ENCODE results near the gene CD59. TPM values are rescaled to one million over a fixed set of nuclear protein-coding genes. Genes with fewer than 3 reads are reported as not detected.

The CD59 gene
- total RNA-seq, 1 experiment from 2014 or later = 597 TPM

DNA sequence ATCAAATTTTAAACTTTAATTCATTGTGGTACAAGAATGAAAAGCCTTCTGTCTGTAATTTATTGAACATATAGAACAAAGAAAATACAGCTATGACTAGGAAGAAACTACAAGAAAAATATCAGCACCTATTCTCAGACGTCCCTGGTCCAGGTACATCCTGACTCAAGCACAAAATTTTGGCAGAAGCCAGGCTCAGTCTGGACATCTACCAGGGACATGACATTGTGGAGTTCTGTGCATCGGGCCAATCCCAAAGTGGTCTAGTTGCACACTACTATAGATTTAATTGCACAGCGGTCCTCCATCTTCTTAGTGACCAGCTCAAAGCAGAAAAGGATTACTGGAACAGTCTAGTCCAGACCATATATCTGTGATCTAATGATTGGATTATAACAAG lies 15.7 kb upstream of the CD59 start:
- Mint-ChIP-seq H3K27ac (ENCODE audit: low read depth, unreplicated experiment) (no peak overlapping the region), H3K9me3 (ENCODE audit: unreplicated experiment) (no peaks in the 10 kb centered on the region), H3K4me1 (ENCODE audit: insufficient read depth, unreplicated experiment) (no peaks in the 10 kb centered on the region), H3K4me3 (ENCODE audit: unreplicated experiment) (no peak overlapping the region), H3K27me3 (ENCODE audit: insufficient read depth, unreplicated experiment) (no peaks in the 10 kb centered on the region), H3K36me3 (ENCODE audit: insufficient read depth, unreplicated experiment) (peaks cover 70% of the 10 kb centered on the region)
- ChIA-PET CTCF (interaction anchor here (0.8 kb wide), 1 partner anchor 10 kb away, joined by 3 read pairs; no protein-coding TSS in a partner anchor), POLR2A (interaction anchor here (0.7 to 1.7 kb wide), 2 partner anchors 15 to 588 kb away, joined by 3 to 8 read pairs; partner anchors contain the start of gene CD59)
- no TSS peak for BruUV-seq (replicated peaks)
- intact Hi-C loops (cut with micrococcal nuclease) = no loop called here
- no peak for TF ChIP-seq CTCF (IDR thresholded peaks at IDR 0.05; ENCODE audit: unreplicated experiment)
- no peak for DNase-seq (ENCODE audit: unreplicated experiment)

DNA sequence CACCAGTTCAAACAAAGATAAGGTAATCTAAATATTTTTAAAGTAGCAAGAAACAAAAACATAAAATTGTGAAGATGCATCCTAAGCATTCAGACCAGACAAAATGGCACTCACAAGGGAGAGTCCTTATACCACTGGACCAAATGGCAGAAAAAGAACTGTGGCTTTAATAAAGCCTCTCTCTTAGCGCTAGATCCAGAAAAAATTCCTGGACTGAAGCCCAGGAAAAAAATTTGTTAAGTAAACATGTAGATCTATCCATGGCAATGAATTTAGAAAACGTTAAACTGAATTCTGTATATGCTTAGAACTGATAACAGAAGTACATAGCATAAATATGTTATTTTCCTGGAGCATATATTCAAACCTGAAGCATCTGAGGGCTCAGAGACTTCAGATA lies 11.8 kb upstream of the CD59 start:
- no peak for TF ChIP-seq CTCF (IDR thresholded peaks at IDR 0.05; ENCODE audit: unreplicated experiment)
- Mint-ChIP-seq H3K27me3 (ENCODE audit: insufficient read depth, unreplicated experiment) (no peaks in the 10 kb centered on the region), H3K4me1 (ENCODE audit: insufficient read depth, unreplicated experiment) (no peaks in the 10 kb centered on the region), H3K4me3 (ENCODE audit: unreplicated experiment) (no peak overlapping the region), H3K27ac (ENCODE audit: low read depth, unreplicated experiment) (no peak overlapping the region), H3K9me3 (ENCODE audit: unreplicated experiment) (no peaks in the 10 kb centered on the region), H3K36me3 (ENCODE audit: insufficient read depth, unreplicated experiment) (peaks cover 69% of the 10 kb centered on the region)
- BruUV-seq (replicated peaks) = no TSS peak
- no peak for DNase-seq (ENCODE audit: unreplicated experiment)
- POLR2A ChIA-PET = interaction anchor here (0.7 to 1.1 kb wide), 2 partner anchors 32 to 61 kb away, joined by 3 read pairs; no protein-coding TSS in a partner anchor
- CTCF ChIA-PET = no interaction called here
- intact Hi-C loops (cut with micrococcal nuclease) = no loop called here

GRCh38 chr11:33743291-33743690 lies 7.1 kb upstream of the CD59 start:
- Mint-ChIP-seq H3K27me3 (ENCODE audit: insufficient read depth, unreplicated experiment) (no peaks in the 10 kb centered on the region), H3K9me3 (ENCODE audit: unreplicated experiment) (no peaks in the 10 kb centered on the region), H3K36me3 (ENCODE audit: insufficient read depth, unreplicated experiment) (peaks cover 42% of the 10 kb centered on the region), H3K4me3 (ENCODE audit: unreplicated experiment) (no peak overlapping the region), H3K27ac (ENCODE audit: low read depth, unreplicated experiment) (no peak overlapping the region), H3K4me1 (ENCODE audit: insufficient read depth, unreplicated experiment) (peaks cover 5% of the 10 kb centered on the region)
- BruUV-seq (replicated peaks) = no TSS peak
- ChIA-PET POLR2A (interaction anchor here (0.8 to 11.3 kb wide), 6 partner anchors 12 to 380 kb away, joined by 3 to 409 read pairs (median 5); partner anchors contain the start of gene C11orf91), CTCF (interaction anchor here (0.7 to 4.4 kb wide), 21 partner anchors 9 to 397 kb away, joined by 3 to 85 read pairs (median 7); partner anchors contain the start of genes C11orf91 and KIAA1549L)
- TF ChIP-seq CTCF (IDR thresholded peaks at IDR 0.05; ENCODE audit: unreplicated experiment) = no peak
- no peak for DNase-seq (ENCODE audit: unreplicated experiment)
- intact Hi-C loops (cut with micrococcal nuclease) = no loop called here

DNA sequence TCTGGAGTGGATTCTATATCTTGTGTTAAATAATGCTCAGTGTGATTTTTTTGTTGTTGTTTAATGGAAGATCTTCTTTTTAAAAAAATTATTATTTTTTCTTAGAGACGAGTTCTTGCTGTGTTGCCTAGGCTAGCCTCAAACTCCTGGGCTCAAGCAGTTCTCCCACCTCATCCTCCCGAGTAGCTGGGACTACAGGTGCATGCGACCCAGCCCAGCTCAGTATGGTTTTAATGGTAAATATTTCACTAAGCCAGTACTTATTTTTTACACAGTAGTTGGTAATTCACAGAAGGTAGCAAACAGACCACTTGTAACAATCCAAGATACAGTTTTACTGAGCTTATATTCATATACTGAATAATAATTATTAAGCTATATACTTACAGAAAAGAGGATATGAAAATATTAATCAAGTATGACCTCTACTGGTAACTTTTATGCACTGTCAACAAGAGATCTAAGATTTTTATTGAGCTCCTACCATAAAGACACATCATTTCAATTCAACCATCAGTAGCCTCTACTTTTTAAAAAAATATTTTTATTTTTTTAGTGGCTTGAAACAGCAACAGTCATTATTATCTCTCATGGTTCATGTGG lies 6.1 kb upstream of the CD59 start:
- Mint-ChIP-seq H3K9me3 (ENCODE audit: unreplicated experiment) (no peaks in the 10 kb centered on the region), H3K27ac (ENCODE audit: low read depth, unreplicated experiment) (no peak overlapping the region), H3K27me3 (ENCODE audit: insufficient read depth, unreplicated experiment) (no peaks in the 10 kb centered on the region), H3K36me3 (ENCODE audit: insufficient read depth, unreplicated experiment) (peaks cover 34% of the 10 kb centered on the region), H3K4me3 (ENCODE audit: unreplicated experiment) (no peak overlapping the region), H3K4me1 (ENCODE audit: insufficient read depth, unreplicated experiment) (peaks cover 14% of the 10 kb centered on the region)
- BruUV-seq (replicated peaks) = no TSS peak
- POLR2A ChIA-PET = interaction anchor here (0.6 to 11.3 kb wide), 14 partner anchors 8 to 379 kb away, joined by 3 to 409 read pairs (median 3); partner anchors contain the start of gene C11orf91
- peak; percentile 38 for TF ChIP-seq CTCF (IDR thresholded peaks at IDR 0.05; ENCODE audit: unreplicated experiment)
- DNase-seq (ENCODE audit: unreplicated experiment) = peak; percentile 37
- CTCF ChIA-PET = interaction anchor here (0.5 to 4.4 kb wide), 37 partner anchors 8 to 581 kb away, joined by 3 to 85 read pairs (median 5); partner anchors contain the start of genes C11orf91 and KIAA1549L
- intact Hi-C loops (cut with micrococcal nuclease) = loop anchor here (1.0 kb wide), 2 partner anchors 26 to 380 kb away; no protein-coding TSS in a partner anchor

Measured in MCF 10A (cell line).